Endothelial cell (in vitro differentiated cells): ENCODE measurements around the gene ZNF727. TPM values are rescaled to one million over a fixed set of nuclear protein-coding genes. Genes with fewer than 3 reads are reported as not detected.
"Not testable (repeated sequence)": the region's sequence is repeated elsewhere in the genome, so short reads cannot be mapped to it uniquely, and the experiment has no call there.

Source experiments
- DNase-seq: peaks from one replicate; pipeline ENCODE4 v3.0.0; 2021; ENCODE audit warnings: low spot score
- H3K27ac Mint-ChIP-seq: one replicate; pipeline ENCODE4 v1.8.0; 2021; ENCODE audit warnings: mixed read lengths, inconsistent platforms; ENCODE audit not compliant: unreplicated experiment
- H3K27me3 Mint-ChIP-seq: one replicate; pipeline ENCODE4 v1.8.0; 2021; ENCODE audit warnings: mild to moderate bottlenecking, moderate library complexity, mixed read lengths, inconsistent platforms; ENCODE audit not compliant: unreplicated experiment
- H3K36me3 Mint-ChIP-seq: one replicate; pipeline ENCODE4 v1.8.0; 2021; ENCODE audit warnings: mild to moderate bottlenecking, low read depth, mixed read lengths, inconsistent platforms; ENCODE audit not compliant: unreplicated experiment
- H3K4me1 Mint-ChIP-seq: one replicate; pipeline ENCODE4 v1.8.0; 2021; ENCODE audit warnings: mild to moderate bottlenecking, mixed read lengths, inconsistent platforms; ENCODE audit not compliant: unreplicated experiment
- H3K4me3 Mint-ChIP-seq: one replicate; pipeline ENCODE4 v1.8.0; 2021; ENCODE audit warnings: mild to moderate bottlenecking, mixed read lengths, inconsistent platforms; ENCODE audit not compliant: unreplicated experiment
- H3K9me3 Mint-ChIP-seq: one replicate; pipeline ENCODE4 v1.8.0; 2021; ENCODE audit warnings: mixed read lengths, inconsistent platforms; ENCODE audit not compliant: unreplicated experiment
- long read RNA-seq: library from polyadenylated mRNA; unstranded; transcript quantifications from one replicate; pipeline ENCODE4 v2.0.0, GENCODE V29; 2020; ENCODE audit not compliant: unreplicated experiment
- total RNA-seq: library from RNA; stranded (reverse); fragmentation: NEBNext Ultra II Directional; extraction: Animal tissue kit (Norgen Biotek cat#: 25700); gene quantifications from one replicate; pipeline ENCODE4 v1.2.1, GENCODE V29; 2021; ENCODE audit not compliant: unreplicated experiment
- TF ChIP-seq, protein P1 (sequence below): fragments of 200-600 bp; sonication (generic); IDR thresholded peaks from one replicate; pipeline ENCODE4 v1.5.0; 2021; ENCODE audit warnings: antibody characterized with exemption; ENCODE audit not compliant: unreplicated experiment

The ZNF727 gene
- total RNA-seq = not detected
- long read RNA-seq = 0 reads

GRCh38 chr7:64045301-64046040 lies at the start of gene ZNF727:
TSS of gene ZNF727 (plus strand) at chr7:64045434. CDS start at chr7:64045622, 188 bp downstream.
- Mint-ChIP-seq H3K27me3 (peaks cover 23% of the 10 kb centered on the region), H3K36me3 (peaks cover 22% of the 10 kb centered on the region), H3K4me1 (no peaks in the 10 kb centered on the region), H3K9me3 (peaks cover 32% of the 10 kb centered on the region), H3K4me3 (no peak within 1 kb of the TSS), H3K27ac (no peak within 1 kb of the TSS)
- DNase-seq = no peak
- TF ChIP-seq, protein P1, sequence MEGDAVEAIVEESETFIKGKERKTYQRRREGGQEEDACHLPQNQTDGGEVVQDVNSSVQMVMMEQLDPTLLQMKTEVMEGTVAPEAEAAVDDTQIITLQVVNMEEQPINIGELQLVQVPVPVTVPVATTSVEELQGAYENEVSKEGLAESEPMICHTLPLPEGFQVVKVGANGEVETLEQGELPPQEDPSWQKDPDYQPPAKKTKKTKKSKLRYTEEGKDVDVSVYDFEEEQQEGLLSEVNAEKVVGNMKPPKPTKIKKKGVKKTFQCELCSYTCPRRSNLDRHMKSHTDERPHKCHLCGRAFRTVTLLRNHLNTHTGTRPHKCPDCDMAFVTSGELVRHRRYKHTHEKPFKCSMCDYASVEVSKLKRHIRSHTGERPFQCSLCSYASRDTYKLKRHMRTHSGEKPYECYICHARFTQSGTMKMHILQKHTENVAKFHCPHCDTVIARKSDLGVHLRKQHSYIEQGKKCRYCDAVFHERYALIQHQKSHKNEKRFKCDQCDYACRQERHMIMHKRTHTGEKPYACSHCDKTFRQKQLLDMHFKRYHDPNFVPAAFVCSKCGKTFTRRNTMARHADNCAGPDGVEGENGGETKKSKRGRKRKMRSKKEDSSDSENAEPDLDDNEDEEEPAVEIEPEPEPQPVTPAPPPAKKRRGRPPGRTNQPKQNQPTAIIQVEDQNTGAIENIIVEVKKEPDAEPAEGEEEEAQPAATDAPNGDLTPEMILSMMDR = no peak

DNA sequence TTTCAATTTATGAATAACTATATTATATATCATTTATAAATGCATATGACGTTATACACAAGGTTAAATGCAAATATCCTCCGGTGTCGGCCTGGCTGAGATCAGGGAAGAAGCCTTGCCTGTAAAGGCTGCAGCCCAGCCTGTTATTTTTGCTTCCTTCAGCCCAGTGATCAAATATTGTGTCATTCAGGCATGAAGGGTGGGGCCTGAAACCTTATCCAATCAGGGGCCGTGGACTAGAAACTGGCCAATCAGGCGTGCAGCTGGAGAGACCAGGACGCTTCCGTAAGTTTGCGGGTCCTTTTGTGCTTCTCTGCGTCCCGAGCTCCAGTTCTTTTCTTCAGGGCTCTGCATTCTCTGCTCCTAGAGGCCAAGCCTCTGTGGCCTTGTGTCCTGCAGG lies 46.7 kb upstream of the ZNF727 start, which contains the start of gene ZNF722:
ZNF722 (plus strand) TSS at position 301 of the 400 bp plus-strand sequence. CDS start 113 bp downstream, outside the sequence.
- TF ChIP-seq, protein P1 = no peak
- peaks cover 5% of the 10 kb centered on the region for H3K27me3 Mint-ChIP-seq
- H3K36me3 Mint-ChIP-seq = no peaks in the 10 kb centered on the region
- DNase-seq = no peak
- no peaks in the 10 kb centered on the region for H3K4me1 Mint-ChIP-seq
- H3K4me3 Mint-ChIP-seq = no peak within 1 kb of the TSS
- peaks cover 25% of the 10 kb centered on the region for H3K9me3 Mint-ChIP-seq
- no peak within 1 kb of the TSS for H3K27ac Mint-ChIP-seq

- H3K9me3 Mint-ChIP-seq = peaks cover 37% of the 10 kb centered on the region
- DNase-seq, H3K4me1 Mint-ChIP-seq, H3K4me3 Mint-ChIP-seq, H3K36me3 Mint-ChIP-seq, H3K27ac Mint-ChIP-seq, H3K27me3 Mint-ChIP-seq: not testable (repeated sequence)
These were observed 29.7 kb upstream of the ZNF727 start for GRCh38 chr7:64015496-64015895.

GRCh38 chr7:64035388-64035787 lies 9.8 kb upstream of the ZNF727 start:
- peaks cover 60% of the 10 kb centered on the region for H3K9me3 Mint-ChIP-seq
- no peak for DNase-seq
- no peaks in the 10 kb centered on the region for H3K27me3 Mint-ChIP-seq
- H3K27ac Mint-ChIP-seq = no peak overlapping the region
- peaks cover 15% of the 10 kb centered on the region for H3K36me3 Mint-ChIP-seq
- no peak overlapping the region for H3K4me3 Mint-ChIP-seq
- H3K4me1 Mint-ChIP-seq = no peaks in the 10 kb centered on the region
- TF ChIP-seq, protein P1 = no peak

- H3K9me3 Mint-ChIP-seq = peaks cover 53% of the 10 kb centered on the region
- no peak overlapping the region for H3K4me3 Mint-ChIP-seq
- peaks cover 5% of the 10 kb centered on the region for H3K27me3 Mint-ChIP-seq
- no peak overlapping the region for H3K27ac Mint-ChIP-seq
- TF ChIP-seq, protein P1 = no peak
- no peak for DNase-seq
- no peaks in the 10 kb centered on the region for H3K4me1 Mint-ChIP-seq
- H3K36me3 Mint-ChIP-seq = peaks cover 15% of the 10 kb centered on the region
These were observed 8.1 kb upstream of the ZNF727 start for GRCh38 chr7:64037095-64037494.
